NCI-H82 (cell line): ENCODE measurements around the gene PCLAF.
"Not testable (repeated sequence)": the region's sequence is repeated elsewhere in the genome, so short reads cannot be mapped to it uniquely, and the experiment has no call there.

Experiments used
- DNase-seq: peaks from one replicate; lab custom pipeline; 2025; lab: John Stamatoyannopoulos, UW

The PCLAF gene

GRCh38 chr15:64361259-64361658 is 20.0 kb downstream of the PCLAF start:
- no peak for DNase-seq

DNA sequence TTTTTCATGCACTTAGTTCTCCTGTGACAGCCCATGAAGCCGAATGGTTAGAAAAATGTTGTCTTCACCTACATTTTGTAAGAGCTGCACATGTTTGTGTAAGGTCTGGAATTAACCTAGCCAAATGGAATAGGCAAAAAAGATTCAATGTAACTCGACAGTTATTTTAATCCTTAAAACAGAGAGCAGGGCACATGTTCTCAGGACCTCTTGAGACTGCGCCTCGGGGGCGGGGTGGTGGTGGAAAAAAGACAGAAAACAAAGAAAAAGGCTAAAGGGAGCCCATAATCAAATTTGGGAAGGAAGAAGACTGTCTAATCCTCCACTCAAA is 24.6 kb downstream of the PCLAF start:
- DNase-seq, result no peak

GRCh38 chr15:64355944-64356709 is 25.1 kb downstream of the PCLAF start, which contains the start of gene CSNK1G1:
TSS of gene CSNK1G1 (minus strand) at chr15:64356173. CDS start at chr15:64300499, 55,674 bp downstream.
- DNase-seq, result peak; percentile 99

GRCh38 chr15:64355348-64355943 is 25.8 kb downstream of the PCLAF start:
- peak; percentile 69 for DNase-seq

- DNase-seq, result peak; percentile 85
Observed at GRCh38 chr15:64354688-64355344, 26.4 kb downstream of the PCLAF start.

DNA sequence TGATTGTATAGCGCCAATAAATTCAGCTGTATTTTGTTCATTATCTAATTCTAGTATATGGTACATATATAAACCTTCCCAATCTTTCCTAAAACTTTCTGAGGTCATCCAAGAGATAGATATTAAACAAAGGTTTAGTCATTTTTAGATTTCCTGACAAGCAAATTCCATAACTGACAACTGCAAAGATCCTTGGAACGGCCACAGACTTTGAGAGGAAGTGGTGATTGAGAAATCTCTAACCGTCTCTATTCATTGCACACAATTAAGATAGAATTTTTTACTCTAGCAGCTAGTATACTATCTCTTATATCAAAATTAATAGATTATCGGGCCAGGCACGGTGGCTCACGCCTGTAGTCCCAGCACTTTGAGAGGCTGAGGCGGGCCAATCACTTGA is 30.0 kb downstream of the PCLAF start:
- DNase-seq, result no peak

- DNase-seq, result no peak
Observed at GRCh38 chr15:64349375-64349774, 31.9 kb downstream of the PCLAF start.

DNA sequence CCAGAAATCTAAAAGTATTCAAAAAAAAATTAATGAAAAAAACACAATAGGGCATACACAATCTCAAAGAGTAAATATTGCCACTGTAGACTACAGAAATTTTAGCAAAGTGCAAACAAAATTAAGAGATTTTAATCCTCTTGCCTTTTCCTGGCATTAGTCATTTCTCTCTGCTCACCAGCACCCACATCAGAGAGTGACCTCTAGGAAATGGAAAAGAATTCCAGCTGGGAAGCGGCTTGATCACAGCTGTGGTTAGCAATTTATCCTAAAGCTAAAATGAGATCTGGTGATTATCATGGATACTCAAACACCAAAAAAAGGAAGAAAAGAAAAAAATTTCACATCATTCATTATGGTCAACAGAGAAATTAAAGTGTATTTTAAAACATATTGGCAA is 32.8 kb downstream of the PCLAF start:
- DNase-seq, result no peak

- not testable (repeated sequence) for DNase-seq
Observed at GRCh38 chr15:64346242-64346641, 35.0 kb downstream of the PCLAF start.

- DNase-seq, result no peak
Observed at GRCh38 chr15:64344651-64345294, 36.5 kb downstream of the PCLAF start.

- no peak for DNase-seq
Observed at GRCh38 chr15:64343841-64344240, 37.4 kb downstream of the PCLAF start.

- no peak for DNase-seq
Observed at GRCh38 chr15:64343222-64343621, 38.0 kb downstream of the PCLAF start.

- no peak for DNase-seq
Observed at GRCh38 chr15:64341961-64342360, 39.3 kb downstream of the PCLAF start.

GRCh38 chr15:64340355-64340754 is 40.9 kb downstream of the PCLAF start:
- no peak for DNase-seq

DNA sequence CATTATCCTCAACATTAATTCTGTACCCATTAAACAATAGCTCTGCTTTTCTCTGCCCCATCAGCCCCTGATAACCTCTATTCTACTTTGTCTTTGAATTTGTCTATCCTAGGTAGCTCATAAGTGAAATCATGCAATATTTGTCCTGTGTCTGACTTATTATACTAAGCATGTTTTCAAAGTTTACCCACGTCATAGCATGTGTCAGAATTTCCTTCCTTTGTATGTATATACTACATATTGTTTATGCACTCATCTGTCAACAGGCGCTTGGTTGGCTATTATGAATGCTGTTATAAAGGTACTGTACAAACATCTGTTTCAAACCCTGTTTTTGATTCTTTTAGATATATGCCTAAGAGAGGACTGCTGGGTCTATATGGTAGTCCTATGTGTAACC is 43.5 kb downstream of the PCLAF start:
- DNase-seq, result no peak

GRCh38 chr15:64333986-64334929 is 47.0 kb downstream of the PCLAF start:
- no peak for DNase-seq

- DNase-seq, result no peak
Observed at GRCh38 chr15:64333516-64333915, 47.7 kb downstream of the PCLAF start.

DNA sequence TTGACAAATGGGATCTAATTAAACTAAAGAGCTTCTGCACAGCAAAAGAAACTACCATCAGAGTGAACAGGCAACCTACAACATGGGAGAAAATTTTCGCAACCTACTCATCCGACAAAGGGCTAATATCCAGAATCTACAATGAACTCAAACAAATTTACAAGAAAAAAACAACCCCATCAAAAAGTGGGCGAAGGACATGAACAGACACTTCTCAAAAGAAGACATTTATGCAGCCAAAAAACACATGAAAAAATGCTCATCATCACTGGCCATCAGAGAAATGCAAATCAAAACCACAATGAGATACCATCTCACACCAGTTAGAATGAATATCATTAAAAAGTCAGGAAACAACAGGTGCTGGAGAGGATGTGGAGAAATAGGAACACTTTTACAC is 49.6 kb downstream of the PCLAF start:
- DNase-seq, result not testable (repeated sequence)

DNA sequence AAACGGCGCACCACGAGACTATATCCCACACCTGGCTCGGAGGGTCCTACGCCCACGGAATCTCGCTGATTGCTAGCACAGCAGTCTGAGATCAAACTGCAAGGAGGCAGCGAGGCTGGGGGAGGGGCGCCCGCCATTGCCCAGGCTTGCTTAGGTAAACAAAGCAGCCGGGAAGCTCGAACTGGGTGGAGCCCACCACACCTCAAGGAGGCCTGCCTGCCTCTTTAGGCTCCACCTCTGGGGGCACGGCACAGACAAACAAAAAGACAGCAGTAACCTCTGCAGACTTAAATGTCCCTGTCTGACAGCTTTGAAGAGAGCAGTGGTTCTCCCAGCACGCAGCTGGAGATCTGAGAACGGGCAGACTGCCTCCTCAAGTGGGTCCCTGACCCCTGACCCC is 54.3 kb downstream of the PCLAF start:
- DNase-seq, result not testable (repeated sequence)

- DNase-seq, result not testable (repeated sequence)
Observed at GRCh38 chr15:64326458-64326857, 54.8 kb downstream of the PCLAF start.

- DNase-seq, result no peak
Observed at GRCh38 chr15:64324165-64324877, 56.9 kb downstream of the PCLAF start.
